HG03159 (cell line): Measurements from ENCODE around the gene SLC12A3.
"Not testable (repeated sequence)": the region's sequence is repeated elsewhere in the genome, so short reads cannot be mapped to it uniquely, and the experiment has no call there.

Experiments used
- ATAC-seq: cut with Tn5 transposase; IDR thresholded peaks from one replicate; pipeline ENCODE4 v1.9.1; 2021; ENCODE audit warnings: mild to moderate bottlenecking, moderate library complexity; ENCODE audit not compliant: unreplicated experiment

Gene SLC12A3

DNA sequence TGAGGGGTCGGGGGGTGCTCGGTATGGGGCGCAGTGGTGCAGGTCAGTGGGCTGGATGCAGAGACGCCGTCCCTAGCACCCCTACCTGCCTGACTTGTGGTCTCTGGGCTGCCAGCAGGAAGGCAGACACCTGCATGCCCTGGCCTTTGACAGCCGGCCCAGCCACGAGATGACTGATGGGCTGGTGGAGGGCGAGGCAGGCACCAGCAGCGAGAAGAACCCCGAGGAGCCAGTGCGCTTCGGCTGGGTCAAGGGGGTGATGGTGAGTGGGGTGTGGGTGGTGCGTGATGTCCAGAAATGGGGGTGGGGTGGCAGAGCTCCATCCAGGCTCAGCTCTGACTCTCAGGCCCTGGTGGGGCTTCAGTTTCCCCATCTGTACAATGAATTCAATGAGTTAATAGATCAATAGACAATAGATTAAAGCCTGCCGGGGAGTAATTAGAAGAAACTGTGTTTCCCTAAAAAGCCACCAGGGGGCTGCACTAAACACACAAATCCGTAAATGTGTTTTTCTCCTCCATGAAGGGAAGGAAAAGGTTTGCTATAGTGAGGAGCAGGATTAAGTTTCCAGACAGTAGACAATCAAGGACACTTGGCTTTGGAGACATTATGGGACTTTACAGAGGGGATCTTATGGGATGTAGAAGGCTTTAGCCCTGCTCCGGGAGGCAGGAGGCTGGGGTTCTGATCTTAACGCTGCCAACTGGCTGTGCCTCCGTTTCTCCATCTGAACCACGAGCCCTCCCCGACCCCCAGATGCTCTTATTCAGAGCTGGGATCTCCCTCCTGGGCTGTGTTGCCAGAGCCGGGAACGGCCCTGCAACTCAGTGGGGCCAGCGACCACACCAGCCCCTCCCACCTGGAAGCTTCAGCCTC lies 2.2 kb downstream of the SLC12A3 start:
- ATAC-seq = no peak

DNA sequence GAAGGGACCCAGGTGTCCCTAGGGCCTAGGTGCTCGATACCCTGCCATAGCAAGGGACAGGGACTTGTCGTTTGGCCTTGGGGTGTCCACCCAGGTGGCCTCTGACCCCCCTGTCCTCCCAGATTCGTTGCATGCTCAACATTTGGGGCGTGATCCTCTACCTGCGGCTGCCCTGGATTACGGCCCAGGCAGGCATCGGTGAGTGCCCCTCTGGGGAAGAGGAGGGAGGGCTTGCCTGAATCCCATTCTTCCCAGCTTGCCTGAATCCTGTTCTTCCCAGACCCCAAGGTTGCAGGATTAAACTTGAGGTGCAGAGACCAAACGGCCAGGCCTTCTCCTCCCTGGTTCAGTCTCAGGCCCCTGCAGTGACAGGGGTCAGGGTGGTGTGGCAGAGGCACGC lies 3.2 kb downstream of the SLC12A3 start:
- ATAC-seq = no peak

DNA sequence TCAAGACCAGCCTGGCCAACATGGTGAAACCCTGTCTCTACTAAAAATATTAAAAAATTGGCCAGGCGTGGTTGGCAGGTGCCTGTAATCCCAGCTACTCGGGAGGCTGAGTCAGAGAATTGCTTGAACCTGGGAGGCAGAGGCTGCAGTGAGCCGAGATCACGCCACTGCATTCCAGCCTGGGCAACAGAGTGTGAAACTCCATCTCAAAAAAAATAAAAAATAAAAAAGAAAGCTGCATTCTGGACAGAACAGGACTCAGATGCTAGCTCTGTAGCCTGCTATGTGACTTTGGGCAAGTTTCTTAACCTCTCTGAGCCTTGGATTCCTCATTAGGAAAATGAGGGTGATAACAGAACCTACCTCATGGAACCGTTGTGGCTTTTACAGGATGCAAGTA lies 3.8 kb downstream of the SLC12A3 start:
- ATAC-seq = not testable (repeated sequence)

DNA sequence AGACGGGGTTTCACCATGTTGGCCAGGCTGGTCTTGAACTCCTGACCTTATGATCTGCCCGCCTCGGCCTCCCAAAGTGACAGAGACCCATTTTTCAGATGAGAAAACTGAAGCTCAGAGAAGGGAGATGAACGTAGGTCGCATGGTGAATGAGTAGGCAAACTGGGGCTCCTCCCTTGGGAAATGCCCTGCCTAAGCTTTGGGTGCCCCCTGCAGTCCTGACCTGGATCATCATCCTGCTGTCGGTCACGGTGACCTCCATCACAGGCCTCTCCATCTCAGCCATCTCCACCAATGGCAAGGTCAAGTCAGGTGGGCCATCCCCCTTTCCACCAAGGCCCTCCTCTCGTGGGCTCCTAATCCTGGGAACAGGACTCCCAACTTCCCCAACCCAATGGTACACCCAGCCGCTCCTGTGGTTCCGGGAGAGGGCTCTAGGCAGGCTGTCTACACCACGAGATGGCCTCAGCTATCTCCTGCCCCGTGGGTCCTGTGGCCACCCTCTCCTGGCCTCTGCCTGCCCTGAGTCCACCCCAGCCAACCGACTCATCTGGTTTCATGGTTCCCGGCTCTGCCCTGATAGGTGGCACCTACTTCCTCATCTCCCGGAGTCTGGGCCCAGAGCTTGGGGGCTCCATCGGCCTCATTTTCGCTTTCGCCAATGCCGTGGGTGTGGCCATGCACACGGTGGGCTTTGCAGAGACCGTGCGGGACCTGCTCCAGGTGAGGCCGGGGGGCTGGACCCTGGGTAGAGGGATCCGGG lies 4.7 kb downstream of the SLC12A3 start:
- ATAC-seq = no peak

DNA sequence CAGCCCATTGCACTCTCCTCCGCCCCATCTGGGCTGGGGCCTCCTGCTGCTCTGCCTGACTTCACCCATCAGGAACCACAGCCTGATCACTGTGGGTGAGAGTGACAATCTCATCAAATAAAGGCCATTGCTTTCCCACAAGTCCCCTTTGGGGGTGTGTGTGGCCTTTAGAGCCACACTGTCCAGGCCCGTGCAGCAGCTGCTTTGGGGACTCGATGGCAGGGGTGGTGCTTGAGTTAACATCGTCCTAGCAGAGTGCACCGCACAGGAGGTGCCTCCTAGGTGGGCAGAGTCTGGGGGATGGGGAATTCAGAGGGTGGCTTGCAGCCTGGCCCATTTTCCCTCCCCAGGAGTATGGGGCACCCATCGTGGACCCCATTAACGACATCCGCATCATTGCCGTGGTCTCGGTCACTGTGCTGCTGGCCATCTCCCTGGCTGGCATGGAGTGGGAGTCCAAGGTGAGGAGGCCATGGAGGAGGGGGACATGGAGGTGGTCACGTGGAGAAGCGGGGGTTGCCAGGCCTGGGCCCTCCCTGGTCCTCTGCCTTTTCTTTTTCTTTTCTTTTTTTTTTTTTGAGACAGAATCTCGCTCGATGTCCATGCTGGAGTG lies 5.4 kb downstream of the SLC12A3 start:
- no peak for ATAC-seq

DNA sequence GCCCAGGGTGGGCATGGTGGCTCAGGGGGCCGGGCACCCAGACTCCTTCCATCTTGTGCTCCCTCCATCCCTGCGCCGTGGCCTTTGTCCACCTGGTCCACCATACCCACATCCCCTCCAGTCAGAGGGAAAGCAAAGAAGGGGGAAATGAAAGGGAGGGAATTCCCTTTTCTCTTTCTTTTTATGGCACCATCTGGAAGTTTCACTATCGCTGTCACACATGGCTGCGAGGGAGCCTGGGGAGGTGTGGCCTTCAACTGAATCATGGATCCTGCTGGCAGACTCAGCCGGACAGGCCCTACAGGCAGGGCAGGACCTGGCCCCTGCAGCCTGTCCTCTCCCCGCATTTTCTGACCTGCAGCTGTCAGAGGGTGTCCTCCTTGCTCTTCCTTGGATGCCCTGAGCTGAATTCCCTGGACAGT lies 6.2 kb downstream of the SLC12A3 start:
- no peak for ATAC-seq

DNA sequence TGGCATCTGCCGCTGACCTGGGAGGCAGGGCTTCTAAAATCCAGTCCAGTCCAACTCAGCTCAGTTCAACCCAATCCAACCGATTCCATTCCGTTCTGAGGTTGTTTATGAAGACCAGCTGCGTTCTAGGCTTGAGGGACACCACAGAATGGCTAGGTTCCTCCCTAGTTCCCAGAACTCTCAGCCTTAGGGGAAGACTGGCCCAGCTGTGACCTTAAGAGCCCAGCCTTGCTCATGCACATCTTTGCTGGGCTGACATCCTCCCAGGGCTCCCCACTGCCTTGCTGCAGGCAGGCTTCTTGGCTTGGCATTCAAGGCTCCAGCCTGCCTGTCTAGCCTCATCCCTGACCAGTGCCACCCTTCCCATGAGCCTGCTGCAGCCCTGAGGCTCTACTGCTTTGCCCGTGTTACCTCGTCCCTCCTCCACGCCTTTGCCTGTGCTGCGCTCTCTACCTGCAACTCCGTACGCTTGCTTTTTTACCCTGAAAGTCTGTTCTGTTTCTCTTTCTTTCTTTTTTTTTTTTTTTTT lies 7.9 kb downstream of the SLC12A3 start:
- no peak for ATAC-seq

DNA sequence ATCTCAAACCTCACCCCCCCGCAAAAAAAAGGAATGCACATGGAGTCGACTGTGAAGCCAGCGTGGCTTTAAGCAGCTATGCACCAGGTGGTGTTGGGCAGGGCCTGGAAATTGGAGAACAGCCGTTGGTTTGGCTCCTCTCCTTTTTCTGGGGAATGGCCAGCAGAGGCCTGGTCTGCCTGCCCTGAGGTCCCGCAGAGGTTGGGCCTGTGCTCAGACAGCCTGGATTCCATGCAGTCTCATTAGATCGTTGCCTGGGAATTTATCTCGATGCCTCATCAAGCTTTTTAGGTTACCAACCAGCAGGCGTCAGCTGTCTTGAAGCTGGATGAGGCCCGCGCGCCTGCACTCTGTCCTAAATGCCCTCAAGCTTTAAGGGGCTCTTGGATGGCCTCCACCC lies 9.8 kb downstream of the SLC12A3 start:
- no peak for ATAC-seq

DNA sequence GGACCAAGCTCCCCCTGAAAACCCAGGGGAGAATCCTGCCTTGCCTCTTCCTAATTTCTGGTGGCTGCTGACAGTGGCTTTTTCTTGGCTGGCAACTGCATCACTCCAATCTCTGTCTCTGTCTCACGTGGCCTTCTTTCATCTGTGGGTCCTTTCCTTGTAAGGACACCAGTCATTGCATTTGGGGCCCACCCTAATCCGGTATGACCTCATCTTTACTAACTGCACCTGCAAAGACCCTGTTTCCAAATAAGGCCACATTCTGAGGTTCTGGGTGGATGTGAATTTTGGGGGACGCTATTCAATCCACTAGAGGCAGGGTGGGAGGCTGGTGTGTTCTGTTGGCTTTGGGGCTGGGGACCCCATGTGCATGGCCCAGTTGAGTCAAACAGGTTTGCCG lies 11.0 kb downstream of the SLC12A3 start:
- ATAC-seq = no peak

DNA sequence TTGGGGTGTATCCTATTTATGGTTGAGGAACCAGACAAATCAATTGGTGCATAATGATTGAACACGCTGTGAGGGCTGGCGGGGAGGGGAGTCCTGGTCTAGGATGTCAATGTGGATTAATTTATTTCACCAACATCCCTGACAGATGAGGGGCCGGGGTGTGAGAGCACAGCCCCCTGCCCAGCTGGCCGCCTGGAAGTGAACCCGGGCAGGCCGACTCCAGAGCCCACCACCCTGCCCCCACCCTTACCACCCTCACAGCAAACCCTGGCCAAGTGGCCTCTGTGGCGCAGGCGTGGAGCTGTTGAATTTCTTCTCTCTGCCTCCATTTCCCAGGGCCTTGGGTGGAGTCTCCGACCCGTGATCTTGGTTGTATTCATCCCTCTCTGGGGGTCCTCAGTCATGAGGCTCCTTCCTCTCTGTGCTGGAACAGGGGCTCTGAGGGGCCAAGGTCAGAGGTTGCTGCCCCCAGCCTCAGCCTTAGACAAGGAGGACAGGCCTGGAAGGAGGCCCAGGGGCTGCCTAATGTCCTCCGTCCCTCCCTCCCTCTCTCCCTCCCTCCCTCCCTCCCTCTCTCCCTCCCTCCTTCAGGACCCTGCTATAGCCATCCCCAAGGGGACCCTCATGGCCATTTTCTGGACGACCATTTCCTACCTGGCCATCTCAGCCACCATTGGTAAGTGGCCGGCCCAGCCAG lies 12.6 kb downstream of the SLC12A3 start:
- ATAC-seq = no peak

DNA sequence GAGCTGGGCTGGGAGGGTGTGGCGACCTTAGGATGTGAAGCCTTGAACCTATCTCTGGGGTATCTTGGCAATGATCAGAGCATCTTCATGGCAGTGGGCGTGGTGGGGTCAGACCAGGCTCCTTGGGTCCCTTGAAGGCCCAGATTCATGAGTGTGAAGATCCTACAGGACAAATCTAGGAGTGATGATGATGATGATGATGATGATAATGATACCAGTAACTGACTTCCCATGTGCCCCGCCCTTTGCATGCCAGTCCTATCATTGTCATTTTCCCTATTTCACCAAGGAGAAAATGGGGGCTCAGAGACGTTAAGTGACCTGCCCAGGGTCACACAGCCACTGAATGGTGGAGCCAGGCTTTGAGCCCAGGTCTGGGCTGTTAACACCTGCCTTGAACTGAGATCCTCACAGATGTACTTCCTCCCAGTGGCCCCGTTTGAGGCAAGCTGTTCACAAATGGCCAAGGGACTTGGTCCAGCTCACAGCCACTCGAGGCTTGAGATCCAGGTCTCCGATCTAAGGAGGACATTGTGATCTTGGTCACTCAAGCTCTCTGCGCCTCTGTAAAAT lies 13.4 kb downstream of the SLC12A3 start:
- no peak for ATAC-seq

DNA sequence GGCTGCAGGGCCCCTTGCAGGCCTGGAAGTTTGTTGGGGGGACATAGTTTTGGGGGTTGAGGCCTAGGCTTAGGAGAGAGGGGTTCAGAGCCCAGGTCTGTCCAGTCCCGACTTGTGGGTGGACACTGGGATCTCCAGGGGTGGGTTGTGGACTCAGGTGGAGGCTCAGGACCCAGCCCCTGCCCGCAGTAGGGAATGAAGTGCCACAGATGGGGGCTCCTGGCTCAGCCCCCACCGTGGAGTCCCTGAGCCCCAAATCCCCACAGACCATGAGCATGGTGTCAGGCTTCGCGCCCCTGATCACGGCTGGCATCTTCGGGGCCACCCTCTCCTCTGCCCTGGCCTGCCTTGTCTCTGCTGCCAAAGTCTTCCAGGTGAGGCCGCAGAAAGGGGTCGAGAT lies 14.3 kb downstream of the SLC12A3 start:
- ATAC-seq = no peak

DNA sequence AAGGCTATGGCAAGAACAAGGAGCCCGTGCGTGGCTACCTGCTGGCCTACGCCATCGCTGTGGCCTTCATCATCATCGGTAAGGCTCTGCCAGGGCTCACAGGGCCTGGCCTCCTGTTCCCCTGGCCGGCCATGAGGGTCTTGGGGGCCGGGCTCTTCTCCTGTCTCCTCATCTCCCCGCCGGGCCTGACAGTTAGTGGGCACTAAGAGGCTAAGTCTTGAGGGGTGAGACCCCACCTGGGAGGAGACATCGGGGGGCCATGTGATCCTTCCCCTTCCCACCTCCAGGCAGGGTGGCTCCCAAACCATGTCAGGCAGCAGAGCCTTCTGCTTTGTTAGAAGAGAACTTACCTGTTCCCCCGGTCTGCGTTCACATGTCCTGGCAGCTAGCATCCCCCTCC lies 15.2 kb downstream of the SLC12A3 start:
- ATAC-seq = no peak

DNA sequence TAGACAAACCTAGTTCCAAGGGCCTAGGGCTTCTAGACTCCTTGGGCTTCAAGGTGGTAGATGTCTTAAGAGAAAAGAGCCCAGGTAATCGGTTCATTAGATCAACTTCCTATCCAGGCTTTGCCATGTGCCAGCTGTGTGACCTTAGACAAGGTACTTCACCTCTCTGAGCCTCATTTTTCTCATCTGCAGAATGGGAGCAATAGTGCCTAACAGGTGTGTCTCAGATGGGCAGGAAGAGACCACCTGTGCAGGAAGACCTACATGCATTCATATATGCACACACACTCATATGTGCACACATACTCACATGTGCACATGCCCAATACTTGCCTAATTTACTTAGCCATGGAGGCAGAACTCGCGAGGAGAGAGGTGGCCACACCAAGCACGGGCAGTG lies 15.7 kb downstream of the SLC12A3 start:
- ATAC-seq = no peak

DNA sequence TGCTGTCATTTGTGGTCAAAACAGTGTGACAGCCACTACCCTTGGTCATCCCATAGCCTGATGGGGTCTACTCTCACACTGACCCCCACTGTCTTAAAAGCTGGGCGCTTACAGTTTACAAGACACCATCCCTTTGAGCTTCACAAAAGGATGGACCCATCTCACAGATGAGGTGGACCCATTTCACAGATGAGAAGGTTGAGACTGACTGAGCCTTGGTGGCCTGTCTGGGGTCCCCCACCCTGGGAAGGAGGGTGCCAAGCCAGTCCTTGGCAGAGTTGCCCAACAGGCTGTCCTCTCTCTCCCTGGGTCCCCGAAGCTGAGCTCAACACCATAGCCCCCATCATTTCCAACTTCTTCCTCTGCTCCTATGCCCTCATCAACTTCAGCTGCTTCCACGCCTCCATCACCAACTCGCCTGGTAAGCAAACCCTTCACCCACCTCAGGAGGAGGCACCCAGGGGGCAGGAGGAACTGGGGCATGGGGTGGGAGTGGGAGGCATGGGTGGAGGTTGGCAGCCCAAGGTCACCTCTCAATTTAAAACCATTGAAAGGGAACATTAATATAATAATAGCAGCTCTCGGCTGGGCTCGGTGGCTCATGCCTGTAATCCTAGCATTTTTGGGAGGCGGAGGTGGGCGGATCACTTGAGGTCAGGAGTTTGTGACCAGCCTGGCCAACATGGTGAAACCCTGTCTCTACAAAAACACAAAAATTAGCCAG lies 17.2 kb downstream of the SLC12A3 start:
- no peak for ATAC-seq

DNA sequence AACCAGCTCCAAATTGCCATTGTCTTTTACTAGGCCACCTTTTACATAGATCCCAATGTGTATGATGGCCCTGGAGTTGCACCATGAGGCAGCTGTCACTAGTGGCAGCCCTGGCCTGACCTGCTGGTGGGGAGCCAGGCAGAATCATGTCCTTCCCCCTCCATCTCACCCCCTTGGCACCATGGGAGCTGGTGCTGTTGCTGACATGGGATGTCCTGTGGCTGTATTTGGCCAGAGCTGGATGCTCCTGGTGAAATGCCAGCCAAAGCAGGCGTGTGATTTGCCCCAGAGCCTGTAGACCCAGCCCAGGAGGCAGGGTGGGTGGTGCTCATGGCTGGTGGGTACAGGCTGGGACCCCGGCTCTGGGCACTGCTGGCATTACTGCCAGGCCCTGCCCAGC lies 18.6 kb downstream of the SLC12A3 start:
- ATAC-seq = no peak

DNA sequence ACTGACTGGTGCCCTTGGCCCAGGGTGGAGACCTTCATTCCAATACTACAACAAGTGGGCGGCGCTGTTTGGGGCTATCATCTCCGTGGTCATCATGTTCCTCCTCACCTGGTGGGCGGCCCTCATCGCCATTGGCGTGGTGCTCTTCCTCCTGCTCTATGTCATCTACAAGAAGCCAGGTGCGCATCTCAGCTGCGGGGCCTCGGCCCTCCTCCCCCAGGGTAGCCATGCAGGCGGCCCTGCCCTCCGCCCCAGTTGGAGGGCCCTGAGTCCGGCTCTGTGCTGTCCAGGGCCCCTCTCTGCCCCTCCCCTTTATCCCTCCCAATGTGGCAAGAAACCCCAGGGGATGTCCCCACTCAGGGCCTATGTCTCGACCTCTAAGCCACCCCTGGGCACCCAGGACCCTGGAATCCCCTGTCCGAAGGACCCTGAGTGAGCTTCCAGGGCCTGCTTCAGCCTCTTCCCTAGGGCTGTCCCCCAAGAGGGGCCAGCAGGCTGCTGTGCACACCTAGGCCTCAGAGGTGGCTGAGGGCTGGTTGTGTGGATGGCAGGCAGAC lies 19.1 kb downstream of the SLC12A3 start:
- no peak for ATAC-seq

DNA sequence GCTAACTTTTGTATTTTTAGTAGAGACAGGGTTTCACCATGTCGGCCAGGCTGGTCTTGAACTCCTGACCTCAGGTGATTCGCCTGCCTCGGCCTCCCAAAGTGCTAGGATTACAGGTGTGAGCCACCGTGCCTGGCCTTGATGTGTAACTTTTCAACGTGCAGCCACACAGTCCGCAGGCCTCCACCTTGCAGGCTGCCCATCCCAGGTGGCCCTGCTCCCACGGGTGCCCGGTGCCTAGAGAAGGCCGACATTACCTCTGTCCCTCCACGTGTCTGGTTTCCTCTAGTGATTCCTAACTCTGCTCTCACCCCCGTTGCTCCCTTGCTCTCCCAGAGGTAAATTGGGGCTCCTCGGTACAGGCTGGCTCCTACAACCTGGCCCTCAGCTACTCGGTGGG lies 19.9 kb downstream of the SLC12A3 start:
- not testable (repeated sequence) for ATAC-seq

DNA sequence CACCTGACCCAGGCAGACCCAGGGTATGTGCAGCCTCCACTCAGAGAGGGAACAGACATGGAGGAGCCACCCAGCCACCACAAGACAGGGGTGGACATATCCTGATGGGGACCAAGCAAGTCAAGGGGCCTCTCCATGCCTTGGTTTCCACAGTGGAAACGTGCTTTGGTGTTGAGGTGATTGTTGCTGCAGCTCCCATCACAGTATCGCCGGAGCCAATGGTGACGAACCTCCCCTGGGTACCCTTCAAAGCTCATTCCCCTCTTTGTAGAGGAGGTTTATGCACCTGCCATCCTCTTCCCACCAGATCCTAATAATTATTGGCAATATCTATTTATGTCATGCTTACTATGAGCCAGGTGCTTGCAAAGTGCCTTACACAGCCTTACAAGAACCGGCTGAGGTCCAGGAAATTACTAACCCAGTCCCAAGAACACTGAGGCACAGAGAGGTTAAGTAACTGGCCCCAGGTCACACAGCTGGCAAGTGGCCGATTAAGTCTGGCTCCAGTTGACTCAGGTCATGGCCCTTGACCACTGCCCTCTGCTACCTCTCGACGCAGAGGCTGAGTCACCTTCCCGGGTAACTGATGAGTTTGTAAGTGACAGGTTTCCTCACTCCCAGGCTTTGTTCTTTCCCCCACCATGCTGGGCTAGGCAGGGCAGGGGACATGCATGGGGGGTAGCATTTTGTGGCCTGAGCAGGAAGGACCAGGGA lies 20.6 kb downstream of the SLC12A3 start:
- ATAC-seq = no peak
